Right atrium auricular region (tissue), 2 donors: Measurements from ENCODE around the gene SYT15. TPM values are rescaled to one million over a fixed set of nuclear protein-coding genes. Genes with fewer than 3 reads are reported as not detected.
"Not testable (repeated sequence)": the region's sequence is repeated elsewhere in the genome, so short reads cannot be mapped to it uniquely, and the experiment has no call there.

ENCODE experiments used
- DNase-seq: peaks from one replicate; pipeline ENCODE4 v3.0.0-alpha.2; 2019; ENCODE audit warnings: low spot score
- H3K27ac ChIP-seq, 2 donors: fragments of 200-600 bp; sonication (generic); 1 replicate in 1 of 2; 2 replicates in 1 of 2; pipeline ENCODE4 v1.5.1; 2016 to 2019
- H3K27me3 ChIP-seq, 2 donors: fragments of 200-600 bp; sonication (generic); one replicate each; pipeline versions ENCODE4 v1.5.1 to v1.6.0; 2017 to 2019
- H3K36me3 ChIP-seq: fragments of 200-600 bp; sonication (generic); one replicate; pipeline ENCODE4 v1.5.1; 2016
- H3K4me1 ChIP-seq, 2 donors: fragments of 200-600 bp; sonication (generic); one replicate each; pipeline versions ENCODE4 v1.5.1 to v1.6.0; 2017 to 2019
- H3K4me3 ChIP-seq, 2 donors: fragments of 200-600 bp; sonication (generic); 1 replicate in 1 of 2; 2 replicates in 1 of 2; pipeline ENCODE4 v1.5.1; 2017 to 2019; ENCODE audit warnings: mild to moderate bottlenecking in 1 of 2, moderate library complexity in 1 of 2
- H3K9me3 ChIP-seq, 2 donors: fragments of 200-600 bp; sonication (generic); one replicate each; pipeline ENCODE4 v1.5.1; 2019
- total RNA-seq, 2 donors: library from RNA; depleted of rRNA; stranded (reverse); fragments of >200 nt; gene quantifications; one replicate each; pipeline ENCODE4 v1.1.0, GENCODE V29; 2016
- TF ChIP-seq, protein P1 (sequence below), 2 donors: fragments of 200-600 bp; sonication (generic); IDR thresholded peaks; one replicate each; pipeline ENCODE4 v1.5.1; 2019; ENCODE audit warnings: antibody characterized with exemption in 2 of 2

Gene SYT15
- total RNA-seq, 2 donors from 2014 or later, result 1.5 to 2.7 TPM

DNA sequence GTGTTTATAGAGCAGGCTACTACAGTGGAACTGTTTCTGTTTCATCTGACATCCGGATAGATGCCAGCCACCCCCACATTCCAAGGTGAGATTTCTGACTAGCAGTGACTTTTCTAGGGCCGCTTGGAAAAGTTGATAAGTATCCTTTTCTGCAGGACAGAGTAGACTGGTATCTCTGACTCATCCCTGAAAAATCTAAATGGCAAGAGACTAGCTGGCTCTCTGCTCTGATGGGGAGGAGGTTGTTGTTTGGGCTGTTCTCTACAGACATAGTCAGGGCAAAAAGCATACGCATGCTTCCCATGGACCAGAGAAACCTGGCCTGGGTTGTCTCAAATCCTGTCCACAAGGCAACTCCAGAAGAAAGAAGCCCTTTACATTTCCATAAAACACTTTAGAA, 10.7 kb downstream of the SYT15 start:
- not testable (repeated sequence) for DNase-seq, H3K4me3 ChIP-seq, H3K27me3 ChIP-seq, H3K27ac ChIP-seq, H3K9me3 ChIP-seq, H3K36me3 ChIP-seq, H3K4me1 ChIP-seq

DNA sequence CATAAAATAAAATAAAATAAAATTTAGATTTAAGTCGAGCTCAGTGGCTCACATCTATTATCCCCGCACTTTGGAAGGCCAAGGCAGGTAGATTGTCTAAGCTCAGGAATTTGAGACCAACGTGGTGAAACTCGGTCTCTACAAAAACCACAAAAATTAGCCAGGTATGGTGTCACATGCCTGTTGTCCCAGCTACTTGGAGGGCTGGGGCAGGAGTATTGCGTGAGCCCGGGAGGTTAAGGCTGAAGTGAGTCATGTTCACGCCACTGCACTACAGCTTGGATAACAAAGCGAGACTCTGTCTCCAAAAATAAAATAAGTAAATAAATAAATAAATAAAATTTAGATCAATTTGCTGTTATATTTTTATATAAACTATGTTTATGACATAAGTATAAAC, 12.1 kb downstream of the SYT15 start:
- H3K36me3 ChIP-seq, H3K4me3 ChIP-seq, H3K4me1 ChIP-seq, H3K27ac ChIP-seq, H3K9me3 ChIP-seq, H3K27me3 ChIP-seq, DNase-seq: not testable (repeated sequence)

- H3K27me3 ChIP-seq, H3K36me3 ChIP-seq, DNase-seq, H3K4me3 ChIP-seq, H3K4me1 ChIP-seq, H3K9me3 ChIP-seq, H3K27ac ChIP-seq: not testable (repeated sequence)
These were observed 14.4 kb downstream of the SYT15 start for GRCh38 chr10:46593307-46593706.

DNA sequence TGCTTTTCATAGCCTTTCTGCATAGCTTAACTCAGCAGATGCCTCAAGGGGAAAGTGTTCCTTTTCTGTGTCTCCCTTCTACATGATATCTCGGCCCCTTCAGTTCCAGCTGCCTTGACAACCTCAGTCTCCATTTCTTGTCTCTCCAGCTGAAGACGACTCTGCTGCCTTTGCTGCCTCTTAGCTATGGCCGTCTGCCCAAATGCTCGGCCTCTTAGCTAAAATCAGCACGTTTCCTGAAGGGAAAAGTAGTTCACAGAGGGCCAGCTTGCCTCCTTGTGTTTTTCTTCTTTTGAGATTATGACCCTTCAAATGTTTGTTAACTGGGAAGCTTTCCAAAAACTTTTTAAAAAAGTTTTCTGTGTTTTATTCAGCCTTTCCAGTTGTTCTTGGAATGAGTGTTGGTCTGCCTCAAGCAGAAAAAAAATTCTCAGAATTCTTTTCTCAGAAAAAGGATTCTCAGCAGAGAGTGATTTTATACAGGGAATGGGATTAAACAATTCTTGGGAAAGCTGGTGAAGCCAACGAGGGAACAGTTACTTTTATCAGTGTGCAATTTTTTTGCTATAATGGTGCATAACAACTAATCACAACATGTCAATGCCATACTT, 15.6 kb downstream of the SYT15 start:
- not testable (repeated sequence) for H3K36me3 ChIP-seq, H3K4me1 ChIP-seq, H3K27me3 ChIP-seq, DNase-seq, H3K4me3 ChIP-seq, H3K9me3 ChIP-seq, H3K27ac ChIP-seq

DNA sequence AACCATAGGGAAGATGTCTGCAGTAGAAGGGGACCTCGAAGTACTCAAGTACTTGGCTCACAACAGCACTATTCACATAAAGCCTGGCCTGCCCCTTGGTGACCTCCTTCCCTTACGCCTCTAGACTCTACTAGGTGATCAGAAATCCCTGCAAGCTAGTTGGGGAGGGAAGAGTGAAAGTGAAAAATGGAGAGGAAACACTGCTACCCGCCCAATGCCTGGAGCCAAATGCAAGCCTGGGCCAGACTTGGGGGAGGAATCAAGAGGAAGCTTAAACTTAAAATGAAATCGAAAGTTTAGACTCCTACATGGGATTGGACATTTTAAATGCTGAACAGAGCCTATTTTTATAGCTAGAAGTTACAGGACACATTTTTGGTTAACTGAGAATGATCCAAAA, 17.6 kb downstream of the SYT15 start:
- not testable (repeated sequence) for DNase-seq, H3K36me3 ChIP-seq, H3K4me1 ChIP-seq, H3K27me3 ChIP-seq, H3K9me3 ChIP-seq, H3K27ac ChIP-seq, H3K4me3 ChIP-seq

DNA sequence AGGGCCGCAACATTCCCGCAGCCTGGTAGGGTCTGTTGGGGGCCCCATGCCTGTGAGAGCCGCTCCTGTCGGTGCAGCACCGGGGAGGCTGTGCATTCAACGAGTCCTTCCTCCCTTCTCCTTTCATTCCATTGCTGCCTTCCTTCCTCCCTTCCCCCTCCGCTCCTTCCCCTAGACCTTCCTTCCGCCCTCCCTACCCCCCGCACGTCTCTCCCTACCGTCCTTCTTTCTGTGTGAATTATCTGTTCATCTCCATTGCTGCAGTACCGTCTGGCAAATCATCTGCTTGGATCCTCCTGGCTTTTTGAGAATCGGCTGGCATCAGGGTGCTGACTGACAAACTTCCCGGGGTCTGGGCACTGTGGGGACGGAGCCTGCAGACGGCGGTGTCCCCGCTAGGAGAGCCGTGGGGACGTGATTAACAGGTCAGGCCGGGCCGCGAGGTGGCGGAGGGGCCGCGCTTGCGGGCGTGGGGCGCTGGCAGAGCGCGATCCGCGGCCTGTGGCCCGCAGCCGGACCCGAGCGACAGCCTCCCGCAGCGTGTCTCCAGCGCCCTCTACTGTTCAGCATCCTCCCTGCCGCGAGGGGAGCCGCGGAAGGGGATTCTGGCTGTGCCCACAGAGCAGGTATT, 18.8 kb downstream of the SYT15 start:
- not testable (repeated sequence) for H3K27ac ChIP-seq, H3K4me1 ChIP-seq, DNase-seq, H3K36me3 ChIP-seq, H3K27me3 ChIP-seq, H3K9me3 ChIP-seq
- peak overlapping the region; percentile 39 to 50 for H3K4me3 ChIP-seq
- TF ChIP-seq, protein P1, sequence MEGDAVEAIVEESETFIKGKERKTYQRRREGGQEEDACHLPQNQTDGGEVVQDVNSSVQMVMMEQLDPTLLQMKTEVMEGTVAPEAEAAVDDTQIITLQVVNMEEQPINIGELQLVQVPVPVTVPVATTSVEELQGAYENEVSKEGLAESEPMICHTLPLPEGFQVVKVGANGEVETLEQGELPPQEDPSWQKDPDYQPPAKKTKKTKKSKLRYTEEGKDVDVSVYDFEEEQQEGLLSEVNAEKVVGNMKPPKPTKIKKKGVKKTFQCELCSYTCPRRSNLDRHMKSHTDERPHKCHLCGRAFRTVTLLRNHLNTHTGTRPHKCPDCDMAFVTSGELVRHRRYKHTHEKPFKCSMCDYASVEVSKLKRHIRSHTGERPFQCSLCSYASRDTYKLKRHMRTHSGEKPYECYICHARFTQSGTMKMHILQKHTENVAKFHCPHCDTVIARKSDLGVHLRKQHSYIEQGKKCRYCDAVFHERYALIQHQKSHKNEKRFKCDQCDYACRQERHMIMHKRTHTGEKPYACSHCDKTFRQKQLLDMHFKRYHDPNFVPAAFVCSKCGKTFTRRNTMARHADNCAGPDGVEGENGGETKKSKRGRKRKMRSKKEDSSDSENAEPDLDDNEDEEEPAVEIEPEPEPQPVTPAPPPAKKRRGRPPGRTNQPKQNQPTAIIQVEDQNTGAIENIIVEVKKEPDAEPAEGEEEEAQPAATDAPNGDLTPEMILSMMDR (IDR thresholded peaks at IDR 0.05), result peak in 1 of 2 donors; percentile 44

DNA sequence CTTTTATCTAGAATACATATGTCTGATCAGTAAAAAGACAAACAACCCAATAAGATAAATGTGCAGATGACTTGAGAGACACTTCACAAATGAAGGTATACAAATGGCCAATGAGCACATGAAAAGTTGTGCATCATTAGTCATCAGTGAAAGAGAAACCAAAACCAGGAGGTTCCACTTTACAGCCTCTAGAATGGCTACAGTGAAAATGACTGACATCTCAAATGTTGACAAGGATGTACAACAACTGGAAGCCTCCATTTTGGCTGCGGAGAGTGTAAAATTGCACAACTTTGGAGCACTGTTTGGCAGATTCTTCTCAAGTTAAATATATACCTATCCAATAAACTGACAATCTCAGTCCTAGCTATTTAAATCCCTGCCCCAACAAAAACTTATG, 21.6 kb downstream of the SYT15 start:
- H3K36me3 ChIP-seq, H3K27ac ChIP-seq, H3K9me3 ChIP-seq, H3K4me1 ChIP-seq, DNase-seq, H3K4me3 ChIP-seq, H3K27me3 ChIP-seq: not testable (repeated sequence)

DNA sequence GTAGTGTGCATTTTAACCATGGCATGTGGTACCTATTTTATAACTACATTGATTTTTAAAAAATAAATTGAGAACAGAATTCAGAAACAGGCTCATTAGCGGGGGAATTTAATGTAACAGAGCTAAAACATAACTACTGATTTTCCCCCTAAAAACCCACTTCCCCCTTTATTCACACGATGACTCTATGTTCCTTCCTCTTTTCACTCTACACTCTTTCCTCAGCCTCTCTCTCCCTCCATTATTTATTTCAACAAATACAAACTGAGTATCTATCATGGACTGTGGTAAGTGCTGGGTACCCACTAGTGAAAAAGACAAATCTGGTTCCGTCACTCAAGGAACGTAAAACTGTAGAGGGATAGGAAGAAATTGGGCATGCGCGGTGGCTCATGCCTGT, 36.6 kb downstream of the SYT15 start:
- H3K36me3 ChIP-seq, H3K27ac ChIP-seq, H3K4me1 ChIP-seq, DNase-seq, H3K4me3 ChIP-seq, H3K9me3 ChIP-seq, H3K27me3 ChIP-seq: not testable (repeated sequence)

DNA sequence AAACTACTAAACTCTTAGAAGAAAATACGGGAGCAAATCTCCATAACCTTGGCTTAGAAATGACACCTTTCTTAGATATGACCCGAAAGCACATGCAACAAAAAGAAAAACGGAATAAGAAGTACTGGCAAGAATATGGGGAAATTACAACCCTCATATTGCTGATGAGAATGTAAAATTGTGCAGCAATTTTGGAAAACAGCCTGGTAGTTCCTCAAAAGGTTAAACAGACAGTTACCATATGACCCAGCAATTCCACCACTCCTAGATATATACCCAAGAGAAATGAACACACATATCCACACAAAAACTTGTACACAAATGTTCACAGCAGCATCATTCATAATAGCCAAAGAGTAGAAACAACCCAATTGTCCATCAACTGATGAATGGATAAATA, 37.3 kb downstream of the SYT15 start:
- DNase-seq, H3K9me3 ChIP-seq, H3K4me3 ChIP-seq, H3K27me3 ChIP-seq, H3K27ac ChIP-seq, H3K36me3 ChIP-seq, H3K4me1 ChIP-seq: not testable (repeated sequence)

- not testable (repeated sequence) for H3K9me3 ChIP-seq, H3K36me3 ChIP-seq, H3K27me3 ChIP-seq, H3K27ac ChIP-seq, DNase-seq, H3K4me3 ChIP-seq, H3K4me1 ChIP-seq
These were observed 38.2 kb downstream of the SYT15 start for GRCh38 chr10:46617134-46617533.

GRCh38 chr10:46617913-46618312, 39.0 kb downstream of the SYT15 start:
- not testable (repeated sequence) for H3K36me3 ChIP-seq, H3K27me3 ChIP-seq, H3K4me3 ChIP-seq, DNase-seq, H3K27ac ChIP-seq, H3K4me1 ChIP-seq, H3K9me3 ChIP-seq

DNA sequence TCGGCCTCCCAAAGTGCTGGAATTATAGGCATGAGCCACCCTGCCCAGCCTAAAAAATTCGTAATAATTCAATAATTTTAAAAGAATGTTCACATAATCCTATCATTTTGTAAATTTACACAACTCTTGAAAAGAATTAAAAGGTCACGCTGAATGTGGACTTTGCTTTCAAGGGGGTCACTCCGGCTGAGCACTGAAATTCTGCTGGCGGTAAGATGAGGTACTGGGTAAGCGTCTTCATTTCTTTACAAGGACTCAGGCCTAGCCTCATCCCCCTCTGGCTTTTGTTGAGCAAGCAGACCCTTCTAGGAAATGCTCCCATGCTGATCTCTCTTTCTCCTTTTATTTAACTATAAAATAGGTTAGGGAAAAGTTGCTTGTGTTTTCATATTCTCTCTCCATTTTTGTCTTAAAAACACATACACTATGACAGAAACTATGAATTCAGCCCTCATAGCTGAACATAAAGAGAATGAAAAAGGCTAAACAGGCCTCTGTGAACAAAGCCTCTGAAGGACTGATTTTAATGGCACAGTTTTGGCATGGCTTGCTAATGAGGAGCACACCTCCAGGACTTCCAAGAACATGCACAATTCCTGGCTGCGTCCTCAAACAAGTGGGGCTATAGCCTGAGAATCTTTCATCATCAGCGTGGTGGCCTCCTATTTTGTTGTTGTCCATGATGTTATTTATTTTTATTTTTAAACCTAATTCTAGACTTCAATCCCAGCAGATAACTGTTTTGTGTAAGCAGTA, 45.1 kb downstream of the SYT15 start:
- H3K4me3 ChIP-seq, H3K27ac ChIP-seq, H3K27me3 ChIP-seq, H3K4me1 ChIP-seq, H3K9me3 ChIP-seq, DNase-seq, H3K36me3 ChIP-seq: not testable (repeated sequence)

GRCh38 chr10:46629805-46630204, 50.9 kb downstream of the SYT15 start:
- H3K9me3 ChIP-seq, DNase-seq, H3K27ac ChIP-seq, H3K36me3 ChIP-seq, H3K4me3 ChIP-seq, H3K27me3 ChIP-seq, H3K4me1 ChIP-seq: not testable (repeated sequence)

GRCh38 chr10:46630816-46631215, 51.9 kb downstream of the SYT15 start:
- H3K4me1 ChIP-seq, DNase-seq, H3K36me3 ChIP-seq, H3K9me3 ChIP-seq, H3K4me3 ChIP-seq, H3K27ac ChIP-seq, H3K27me3 ChIP-seq: not testable (repeated sequence)
